ENCODE data around the gene TBX10. TPM values are rescaled to one million over a fixed set of nuclear protein-coding genes. Genes with fewer than 3 reads are reported as not detected.

TBX10 gene
- total and polyA plus RNA-seq, 2 donors: 0.05 to 0.09 TPM

DNA sequence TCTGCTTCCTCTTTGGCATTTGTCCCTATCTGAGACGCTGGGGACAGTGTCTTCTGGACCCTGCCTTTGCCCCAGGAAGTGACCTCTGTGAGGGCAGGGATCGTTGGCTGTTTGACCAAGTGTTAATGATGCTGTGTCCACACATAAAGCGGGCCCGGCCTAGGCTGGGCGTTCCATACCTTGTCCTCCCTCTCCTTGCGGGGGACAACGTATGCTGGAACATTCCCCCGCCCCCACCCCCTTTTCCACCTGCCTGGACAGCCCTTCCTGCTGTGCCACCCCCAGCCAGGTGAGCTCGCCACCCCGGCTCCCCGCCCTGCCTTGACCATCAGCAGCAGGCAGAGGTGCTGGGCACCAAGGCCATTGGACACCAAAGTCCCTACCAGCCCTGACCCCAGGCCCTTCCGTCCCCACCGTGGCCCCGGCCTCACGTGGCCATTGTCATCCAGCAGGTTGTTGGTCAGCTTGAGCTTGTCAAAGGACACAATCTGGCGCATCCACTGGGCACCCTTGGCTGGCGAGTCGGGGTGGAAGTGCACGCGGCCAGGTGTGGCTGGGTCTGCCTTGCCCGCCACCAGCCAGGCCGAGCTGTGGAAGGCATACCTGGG lies 5.7 kb downstream of the TBX10 start:
- H3K27ac ChIP-seq (ENCODE audit: low read depth in 1 of 2, low read length in 1 of 2): no peak overlapping the region
- no peak overlapping the region for H3K4me3 ChIP-seq (ENCODE audit: low read length in 2 of 2)
- H3K9me3 ChIP-seq (ENCODE audit: control insufficient read depth in 2 of 2, insufficient read depth in 1 of 2, low read length in 1 of 2): peaks cover 0 to 4% of the 10 kb centered on the region in 2 donors
- 90% methylated on average over 22 of the region's 22 CpGs for whole genome bisulfite sequencing
- peaks cover 7 to 18% of the 10 kb centered on the region in 2 donors for H3K4me1 ChIP-seq (ENCODE audit: control insufficient read depth in 2 of 2, insufficient read depth in 2 of 2, low read length in 2 of 2)
- no peak for DNase-seq (ENCODE audit: low read depth in 6 of 9, low spot score in 9 of 9)
- no peaks in the 10 kb centered on the region for H3K27me3 ChIP-seq (ENCODE audit: control insufficient read depth in 2 of 2, insufficient read depth in 1 of 2, low read length in 1 of 2)
- H3K36me3 ChIP-seq (ENCODE audit: control insufficient read depth in 2 of 2, insufficient read depth in 2 of 2, low read length in 1 of 2): no peaks in the 10 kb centered on the region

DNA sequence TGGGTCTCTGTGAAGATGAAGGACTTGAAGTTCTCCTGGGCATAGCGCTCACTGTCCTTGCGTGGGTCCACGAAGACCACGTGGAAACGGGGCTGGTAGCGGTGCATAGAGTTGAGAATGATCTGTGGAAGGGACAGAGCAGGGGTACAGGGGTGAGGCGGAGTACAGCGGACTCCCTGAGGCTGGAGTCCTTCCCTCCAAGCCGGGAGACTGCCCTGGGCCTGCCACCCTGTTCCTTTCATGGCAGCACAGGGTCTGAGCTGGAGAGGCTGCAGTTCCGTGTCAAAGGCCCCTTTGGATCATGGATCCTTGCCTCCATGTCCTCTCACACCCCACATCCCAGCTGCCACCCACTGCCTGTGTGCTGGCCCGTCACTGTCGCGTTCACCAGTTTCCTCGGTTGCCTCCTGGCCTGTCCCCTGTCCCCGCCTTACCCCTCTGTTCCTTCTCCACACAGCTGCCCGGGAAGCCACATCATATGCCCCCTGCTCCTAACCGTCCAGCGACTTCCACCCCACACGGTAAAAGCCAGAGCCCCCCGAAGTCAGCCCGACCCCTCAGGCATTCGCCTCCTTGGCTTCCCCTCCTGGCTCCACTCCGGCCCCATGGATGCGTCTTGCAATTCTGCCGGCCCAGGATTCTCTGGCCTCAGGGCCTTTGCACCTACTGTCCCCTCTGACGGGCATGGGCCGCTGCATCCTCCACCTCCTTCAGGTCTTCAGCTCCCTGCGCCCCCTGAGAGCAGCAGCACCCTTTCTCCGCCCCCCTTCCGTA lies 6.4 kb downstream of the TBX10 start:
- Histone ChIP-seq H3K36me3 (ENCODE audit: control insufficient read depth in 2 of 2, insufficient read depth in 2 of 2, low read length in 1 of 2) (no peaks in the 10 kb centered on the region), H3K4me1 (ENCODE audit: control insufficient read depth in 2 of 2, insufficient read depth in 2 of 2, low read length in 2 of 2) (peaks cover 7 to 20% of the 10 kb centered on the region in 2 donors), H3K9me3 (ENCODE audit: control insufficient read depth in 2 of 2, insufficient read depth in 1 of 2, low read length in 1 of 2) (peaks cover 0 to 4% of the 10 kb centered on the region in 2 donors), H3K27me3 (ENCODE audit: control insufficient read depth in 2 of 2, insufficient read depth in 1 of 2, low read length in 1 of 2) (no peaks in the 10 kb centered on the region), H3K27ac (ENCODE audit: low read depth in 1 of 2, low read length in 1 of 2) (no peak overlapping the region), H3K4me3 (ENCODE audit: low read length in 2 of 2) (no peak overlapping the region)
- DNase-seq (ENCODE audit: low read depth in 6 of 9, low spot score in 9 of 9): no peak
- 98% methylated on average over 30 of the region's 30 CpGs for WGBS

DNA sequence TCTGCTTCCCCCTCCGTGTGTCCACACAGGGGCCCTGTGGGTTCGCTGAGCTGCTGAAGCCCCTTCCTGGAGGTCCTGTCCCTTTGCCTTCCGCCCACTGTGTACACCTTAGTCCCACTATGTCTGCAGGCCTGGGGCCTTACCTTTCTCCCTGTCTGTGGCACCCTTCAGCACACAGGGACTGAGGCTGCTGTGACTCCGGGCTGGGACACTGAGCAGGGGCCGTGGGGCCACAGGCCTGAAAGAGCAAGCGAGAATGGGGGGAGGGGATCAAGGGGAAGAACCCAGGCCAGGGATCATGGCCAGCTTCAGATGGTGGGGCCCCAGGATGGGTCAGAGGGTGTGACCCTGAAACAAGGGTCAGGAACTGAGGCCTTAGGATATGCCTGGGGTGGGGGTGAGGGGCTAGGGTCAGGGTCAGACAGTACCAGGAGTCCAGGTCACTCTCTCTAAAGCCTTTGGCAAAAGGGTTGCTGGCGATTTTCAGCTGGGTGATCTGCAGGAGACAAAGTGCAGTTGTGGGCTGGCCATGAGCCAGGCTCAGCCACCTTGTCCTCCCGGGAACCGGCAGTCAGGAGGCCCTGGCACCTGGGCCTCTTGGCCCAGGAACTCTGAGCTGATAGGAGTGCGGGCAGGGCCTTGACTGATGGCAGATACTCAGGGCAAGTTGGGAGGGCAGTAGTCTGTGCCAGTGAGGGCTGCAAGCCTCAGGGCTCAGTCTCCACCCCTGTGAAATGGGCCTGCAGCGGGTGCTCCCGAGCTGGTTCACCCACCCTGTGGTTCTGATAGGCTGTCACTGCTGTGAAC lies 7.2 kb downstream of the TBX10 start:
- Histone ChIP-seq H3K36me3 (ENCODE audit: control insufficient read depth in 2 of 2, insufficient read depth in 2 of 2, low read length in 1 of 2) (no peaks in the 10 kb centered on the region), H3K27ac (ENCODE audit: low read depth in 1 of 2, low read length in 1 of 2) (no peak overlapping the region), H3K4me1 (ENCODE audit: control insufficient read depth in 2 of 2, insufficient read depth in 2 of 2, low read length in 2 of 2) (peaks cover 7 to 20% of the 10 kb centered on the region in 2 donors), H3K27me3 (ENCODE audit: control insufficient read depth in 2 of 2, insufficient read depth in 1 of 2, low read length in 1 of 2) (no peaks in the 10 kb centered on the region), H3K4me3 (ENCODE audit: low read length in 2 of 2) (no peak overlapping the region), H3K9me3 (ENCODE audit: control insufficient read depth in 2 of 2, insufficient read depth in 1 of 2, low read length in 1 of 2) (peaks cover 0 to 4% of the 10 kb centered on the region in 2 donors)
- no peak for DNase-seq (ENCODE audit: low read depth in 6 of 9, low spot score in 9 of 9)
- 76% methylated on average over 12 of the region's 12 CpGs for WGBS

DNA sequence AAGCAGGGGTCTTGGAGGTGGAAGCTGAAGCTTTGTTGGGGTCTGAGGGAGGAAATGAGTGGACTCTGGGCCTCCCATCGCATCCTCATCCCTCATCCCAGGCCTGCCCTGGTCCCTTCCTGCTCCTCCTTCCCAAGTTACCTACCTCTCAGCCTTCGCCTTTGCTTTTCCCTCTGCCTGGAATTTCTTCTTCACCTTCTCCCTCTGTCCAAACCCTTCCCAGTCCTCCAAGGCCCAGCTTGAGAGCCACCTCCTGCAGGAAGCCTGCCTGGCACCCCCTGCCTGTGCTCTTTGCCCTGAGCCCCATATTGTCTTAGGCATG lies 7.7 kb downstream of the TBX10 start:
- peaks cover 7 to 20% of the 10 kb centered on the region in 2 donors for H3K4me1 ChIP-seq (ENCODE audit: control insufficient read depth in 2 of 2, insufficient read depth in 2 of 2, low read length in 2 of 2)
- 93% methylated on average over 2 of the region's 2 CpGs for WGBS
- peaks cover 0 to 4% of the 10 kb centered on the region in 2 donors for H3K9me3 ChIP-seq (ENCODE audit: control insufficient read depth in 2 of 2, insufficient read depth in 1 of 2, low read length in 1 of 2)
- DNase-seq (ENCODE audit: low read depth in 6 of 9, low spot score in 9 of 9): no peak
- H3K4me3 ChIP-seq (ENCODE audit: low read length in 2 of 2): no peak overlapping the region
- no peaks in the 10 kb centered on the region for H3K27me3 ChIP-seq (ENCODE audit: control insufficient read depth in 2 of 2, insufficient read depth in 1 of 2, low read length in 1 of 2)
- no peak overlapping the region for H3K27ac ChIP-seq (ENCODE audit: low read depth in 1 of 2, low read length in 1 of 2)
- no peaks in the 10 kb centered on the region for H3K36me3 ChIP-seq (ENCODE audit: control insufficient read depth in 2 of 2, insufficient read depth in 2 of 2, low read length in 1 of 2)

DNA sequence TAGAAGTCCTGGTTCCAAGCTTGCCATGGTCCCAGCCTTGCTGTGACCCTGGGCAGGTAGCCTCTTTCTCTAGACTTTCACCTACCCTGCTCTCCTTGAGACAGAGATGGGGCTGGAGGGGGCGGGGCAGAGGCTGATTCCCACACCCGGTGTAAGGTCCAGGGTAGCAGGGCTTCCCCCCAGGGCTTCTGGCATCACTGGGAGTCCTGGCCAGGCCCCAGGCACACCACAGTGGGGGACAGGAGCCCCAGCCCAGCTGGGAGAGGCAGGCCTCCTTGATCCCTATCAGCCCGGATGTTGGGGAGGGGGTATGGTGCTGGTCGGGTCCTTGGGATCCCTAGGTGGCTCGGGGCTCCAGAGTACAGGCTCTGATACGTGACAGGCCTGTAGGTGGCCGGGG lies 8.2 kb downstream of the TBX10 start:
- H3K4me1 ChIP-seq (ENCODE audit: control insufficient read depth in 2 of 2, insufficient read depth in 2 of 2, low read length in 2 of 2): peaks cover 7 to 20% of the 10 kb centered on the region in 2 donors
- DNase-seq (ENCODE audit: low read depth in 6 of 9, low spot score in 9 of 9): no peak
- no peak overlapping the region for H3K4me3 ChIP-seq (ENCODE audit: low read length in 2 of 2)
- peaks cover 0 to 4% of the 10 kb centered on the region in 2 donors for H3K9me3 ChIP-seq (ENCODE audit: control insufficient read depth in 2 of 2, insufficient read depth in 1 of 2, low read length in 1 of 2)
- no peaks in the 10 kb centered on the region for H3K36me3 ChIP-seq (ENCODE audit: control insufficient read depth in 2 of 2, insufficient read depth in 2 of 2, low read length in 1 of 2)
- H3K27ac ChIP-seq (ENCODE audit: low read depth in 1 of 2, low read length in 1 of 2): no peak overlapping the region
- 84% methylated on average over 7 of the region's 7 CpGs for WGBS
- H3K27me3 ChIP-seq (ENCODE audit: control insufficient read depth in 2 of 2, insufficient read depth in 1 of 2, low read length in 1 of 2): no peaks in the 10 kb centered on the region

DNA sequence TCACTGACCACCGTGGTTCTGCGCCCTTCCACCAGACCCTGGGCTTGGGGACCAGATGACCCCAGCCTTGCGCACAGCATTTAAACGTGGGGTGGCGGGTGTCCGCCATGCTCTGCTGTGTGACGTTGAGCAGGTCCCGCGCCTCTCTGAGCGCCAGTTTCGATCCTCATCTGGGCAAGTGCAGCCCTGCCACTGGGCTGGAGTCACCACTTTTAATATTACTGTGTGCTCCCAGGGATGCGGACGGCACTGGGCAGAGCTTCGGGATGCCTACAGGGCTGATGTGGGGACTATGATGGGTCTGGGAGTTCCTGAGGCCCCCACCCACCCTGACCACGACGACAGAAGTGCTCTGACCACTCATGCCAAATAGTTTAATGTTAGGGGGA lies 8.6 kb downstream of the TBX10 start:
- H3K36me3 ChIP-seq (ENCODE audit: control insufficient read depth in 2 of 2, insufficient read depth in 2 of 2, low read length in 1 of 2): no peaks in the 10 kb centered on the region
- peaks cover 0 to 4% of the 10 kb centered on the region in 2 donors for H3K9me3 ChIP-seq (ENCODE audit: control insufficient read depth in 2 of 2, insufficient read depth in 1 of 2, low read length in 1 of 2)
- H3K4me3 ChIP-seq (ENCODE audit: low read length in 2 of 2): peak overlapping the region; percentile 54 to 71
- H3K27ac ChIP-seq (ENCODE audit: low read depth in 1 of 2, low read length in 1 of 2): peak overlapping the region; percentile 48 to 83
- no peaks in the 10 kb centered on the region for H3K27me3 ChIP-seq (ENCODE audit: control insufficient read depth in 2 of 2, insufficient read depth in 1 of 2, low read length in 1 of 2)
- WGBS: 77% methylated on average over 16 of the region's 16 CpGs
- no peak for DNase-seq (ENCODE audit: low read depth in 6 of 9, low spot score in 9 of 9)
- H3K4me1 ChIP-seq (ENCODE audit: control insufficient read depth in 2 of 2, insufficient read depth in 2 of 2, low read length in 2 of 2): peaks cover 7 to 20% of the 10 kb centered on the region in 2 donors

DNA sequence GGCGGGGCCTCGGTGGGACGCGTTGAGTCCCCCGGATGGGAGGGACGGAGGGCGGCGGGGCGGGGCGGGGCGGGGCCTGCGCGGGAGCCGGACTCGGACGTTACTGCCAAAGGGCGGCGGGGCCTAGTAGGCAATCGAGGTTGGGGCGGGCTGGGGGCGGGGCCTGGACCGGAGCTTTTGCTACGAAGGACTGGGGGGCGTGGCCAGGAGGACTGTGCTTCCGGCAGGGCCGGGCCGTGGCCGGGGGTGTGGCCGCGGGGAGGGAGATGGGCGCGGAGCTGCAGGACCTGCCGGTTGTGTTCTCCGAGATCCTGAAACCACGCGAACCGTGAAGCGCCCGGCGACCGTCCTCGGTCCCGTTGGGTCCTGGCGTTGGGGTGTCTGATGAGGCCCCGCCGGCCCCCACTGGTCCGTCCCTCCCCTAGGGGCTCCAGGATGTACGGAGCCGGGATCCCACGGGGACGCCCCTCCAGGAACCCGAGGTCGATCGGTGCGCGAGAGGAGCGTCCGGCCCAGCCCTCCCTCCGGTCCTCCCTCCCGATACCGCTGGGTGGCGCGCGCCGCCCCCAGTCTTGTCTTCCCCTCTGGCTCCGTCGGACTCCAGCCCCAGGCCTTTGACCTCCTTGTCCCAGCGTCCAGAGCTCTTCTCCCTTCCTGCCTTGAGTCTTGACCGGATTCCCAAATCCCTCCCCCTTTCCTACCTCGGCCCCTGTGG lies 9.2 kb downstream of the TBX10 start:
- H3K4me3 ChIP-seq (ENCODE audit: low read length in 2 of 2): peak overlapping the region; percentile 54 to 71
- peaks cover 0 to 4% of the 10 kb centered on the region in 2 donors for H3K9me3 ChIP-seq (ENCODE audit: control insufficient read depth in 2 of 2, insufficient read depth in 1 of 2, low read length in 1 of 2)
- H3K36me3 ChIP-seq (ENCODE audit: control insufficient read depth in 2 of 2, insufficient read depth in 2 of 2, low read length in 1 of 2): no peaks in the 10 kb centered on the region
- no peaks in the 10 kb centered on the region for H3K27me3 ChIP-seq (ENCODE audit: control insufficient read depth in 2 of 2, insufficient read depth in 1 of 2, low read length in 1 of 2)
- peak overlapping the region; percentile 83 to 90 for H3K27ac ChIP-seq (ENCODE audit: low read depth in 1 of 2, low read length in 1 of 2)
- 2% methylated on average over 70 of the region's 70 CpGs for WGBS
- peak in 6 of 9 donors; percentile 75 to 93 (median 85) for DNase-seq (ENCODE audit: low read depth in 6 of 9, low spot score in 9 of 9)
- peaks cover 7 to 20% of the 10 kb centered on the region in 2 donors for H3K4me1 ChIP-seq (ENCODE audit: control insufficient read depth in 2 of 2, insufficient read depth in 2 of 2, low read length in 2 of 2)

DNA sequence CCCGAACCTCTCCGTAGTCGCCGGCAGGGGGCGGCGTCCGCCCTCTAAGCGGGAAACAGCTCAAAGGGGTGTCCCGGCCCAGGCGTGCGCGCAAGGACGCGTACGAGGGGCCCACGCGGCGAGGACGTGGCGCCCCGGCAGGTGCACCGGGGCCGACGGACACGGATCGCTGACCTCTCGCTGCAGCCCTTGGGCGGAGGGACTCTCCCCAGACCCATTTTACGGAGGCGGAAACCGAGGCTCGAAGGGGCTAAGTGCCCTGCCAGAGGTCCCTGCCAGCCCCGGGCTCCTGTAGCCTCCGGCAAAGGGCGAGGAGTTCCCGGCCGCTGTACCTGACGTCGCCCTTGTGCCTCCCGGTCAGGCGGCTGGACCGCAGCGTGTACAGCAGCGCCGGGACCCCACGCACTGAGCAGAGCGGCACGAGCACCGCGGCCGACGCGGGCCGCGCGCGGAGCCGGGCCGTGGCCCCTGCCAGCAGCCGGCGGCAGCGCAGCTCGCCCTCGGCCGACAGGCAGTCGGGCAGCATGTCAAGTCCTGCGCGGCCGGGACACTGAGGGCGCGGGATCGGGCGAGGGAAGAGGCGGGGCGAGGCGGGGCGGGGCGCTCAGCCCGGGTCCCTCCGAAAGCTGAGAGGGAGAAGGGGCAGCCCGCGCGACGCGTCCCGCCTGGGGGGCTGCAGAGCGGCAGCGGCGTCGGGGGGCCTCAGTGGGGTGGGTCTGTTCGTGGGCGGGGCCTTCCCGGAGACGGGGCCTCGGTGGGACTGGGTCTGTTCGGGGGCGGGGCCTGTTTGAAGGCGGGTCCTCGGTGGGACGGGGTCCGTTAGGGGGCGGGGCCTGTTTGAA lies 10.0 kb downstream of the TBX10 start, which contains the start of gene NUDT8:
TSS of gene NUDT8 (minus strand) at position 552 of the 842 bp plus-strand sequence. CDS start at position 526, 26 bp downstream.
- H3K9me3 ChIP-seq (ENCODE audit: control insufficient read depth in 2 of 2, insufficient read depth in 1 of 2, low read length in 1 of 2): peaks cover 0 to 4% of the 10 kb centered on the region in 2 donors
- H3K4me1 ChIP-seq (ENCODE audit: control insufficient read depth in 2 of 2, insufficient read depth in 2 of 2, low read length in 2 of 2): peaks cover 7 to 22% of the 10 kb centered on the region in 2 donors
- H3K36me3 ChIP-seq (ENCODE audit: control insufficient read depth in 2 of 2, insufficient read depth in 2 of 2, low read length in 1 of 2): no peaks in the 10 kb centered on the region
- H3K27ac ChIP-seq (ENCODE audit: low read depth in 1 of 2, low read length in 1 of 2): peak within 1 kb of the TSS; percentile 85 to 90
- H3K4me3 ChIP-seq (ENCODE audit: low read length in 2 of 2): peak within 1 kb of the TSS; percentile 54 to 71
- peak in 7 of 9 donors; percentile 72 to 92 (median 85) for DNase-seq (ENCODE audit: low read depth in 6 of 9, low spot score in 9 of 9)
- no peaks in the 10 kb centered on the region for H3K27me3 ChIP-seq (ENCODE audit: control insufficient read depth in 2 of 2, insufficient read depth in 1 of 2, low read length in 1 of 2)
- under 1% methylated on average over 102 of the region's 102 CpGs for whole genome bisulfite sequencing
